Activated CD4-positive, alpha-beta T cell treated with anti-CD3 and anti-CD28 coated beads, Interleukin-2, amount 10 ng/mL, durations not matched to agents 24 days and 14 days (primary cell): ENCODE data around the gene OSBP2. TPM values are rescaled to one million over a fixed set of nuclear protein-coding genes. Genes with fewer than 3 reads are reported as not detected.

Experiments
- DNase-seq: peaks from one replicate; pipeline ENCODE4 v3.0.0; 2022
- H3K27ac Mint-ChIP-seq: one replicate; pipeline ENCODE4 v1.8.0; 2022; ENCODE audit warnings: mild to moderate bottlenecking, mixed read lengths
- H3K27me3 Mint-ChIP-seq: one replicate; pipeline ENCODE4 v1.8.0; 2022; ENCODE audit warnings: mixed read lengths
- H3K36me3 Mint-ChIP-seq: one replicate; pipeline ENCODE4 v1.8.0; 2022; ENCODE audit warnings: low read depth, mild to moderate bottlenecking, mixed read lengths
- H3K4me1 Mint-ChIP-seq: one replicate; pipeline ENCODE4 v1.8.0; 2021; ENCODE audit warnings: mixed read lengths
- H3K4me3 Mint-ChIP-seq: one replicate; pipeline ENCODE4 v1.8.0; 2022; ENCODE audit warnings: mild to moderate bottlenecking, moderate library complexity, mixed read lengths
- H3K9me3 Mint-ChIP-seq: one replicate; pipeline ENCODE4 v1.8.0; 2021; ENCODE audit warnings: mixed read lengths
- intact Hi-C: fragments of 100-400 bp; cut with micrococcal nuclease; formaldehyde crosslinking; loops from one replicate; pipeline ENCODE4 v1.15.1; 2023
- total RNA-seq: library from RNA; stranded (reverse); gene quantifications from 2 replicates; pipeline ENCODE4 v1.2.3, GENCODE V29; 2022

OSBP2 gene
- total RNA-seq, 1 donor from 2014 or later = 2.6 TPM

DNA sequence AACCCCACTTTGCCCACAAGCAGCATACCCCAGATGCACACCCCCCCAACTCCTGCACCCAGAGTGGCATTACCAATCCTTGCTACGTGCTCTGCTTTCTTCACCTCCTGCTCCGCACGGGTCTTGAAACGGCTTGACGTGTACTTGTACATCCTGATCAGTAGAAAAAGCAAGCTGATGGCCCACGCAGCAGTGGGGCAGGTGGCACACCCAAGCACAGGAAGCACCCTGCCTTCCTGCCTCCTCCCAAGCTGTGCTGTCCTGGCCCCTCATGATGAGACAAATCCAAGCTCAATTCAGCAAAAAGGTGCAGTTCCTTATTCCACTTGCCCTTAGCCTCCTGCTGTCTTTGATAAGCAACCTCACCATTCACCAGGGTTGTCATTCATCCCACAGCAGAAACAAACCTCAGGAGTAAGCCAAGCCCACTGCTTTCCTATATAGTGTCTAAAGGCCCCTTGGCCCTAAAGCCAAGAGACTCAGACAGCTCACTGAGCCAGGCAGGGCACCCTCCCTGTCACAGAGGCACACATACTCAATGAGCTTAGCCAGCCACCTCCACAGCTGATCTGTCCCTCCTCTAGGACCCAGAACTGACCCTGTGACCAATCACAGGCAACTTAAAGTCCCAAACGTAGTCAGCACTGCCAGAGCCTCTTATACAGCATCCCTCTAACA lies 246.2 kb downstream of the OSBP2 start:
- H3K27ac Mint-ChIP-seq = peak overlapping the region; percentile 52
- no peaks in the 10 kb centered on the region for H3K27me3 Mint-ChIP-seq
- H3K9me3 Mint-ChIP-seq = no peaks in the 10 kb centered on the region
- intact Hi-C loops = no loop called here
- peak overlapping the region; percentile 61 for H3K4me3 Mint-ChIP-seq
- peak; percentile 76 for DNase-seq
- peaks cover 76% of the 10 kb centered on the region for H3K36me3 Mint-ChIP-seq
- H3K4me1 Mint-ChIP-seq = peaks cover 44% of the 10 kb centered on the region

DNA sequence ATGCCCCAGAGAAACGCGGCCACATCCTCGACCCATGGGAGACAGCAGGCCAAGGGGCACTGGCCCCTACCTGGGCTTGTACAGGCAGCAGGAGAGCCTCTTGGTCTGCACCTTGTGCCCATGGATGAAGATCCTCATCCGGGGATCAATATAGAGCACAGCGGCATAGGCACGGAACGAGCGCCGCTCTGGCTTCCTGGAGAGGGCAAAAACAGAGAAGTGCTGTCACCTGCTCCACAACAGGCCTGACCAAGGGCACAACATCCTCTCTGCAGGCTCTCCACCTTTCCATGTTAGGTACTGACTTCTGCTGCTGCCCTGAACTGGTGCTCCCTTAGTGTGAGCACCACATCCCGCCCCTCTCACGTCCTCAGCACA lies 246.7 kb downstream of the OSBP2 start:
- Mint-ChIP-seq H3K9me3 (no peaks in the 10 kb centered on the region), H3K27ac (peak overlapping the region; percentile 52), H3K27me3 (no peaks in the 10 kb centered on the region), H3K4me3 (peak overlapping the region; percentile 61), H3K36me3 (peaks cover 81% of the 10 kb centered on the region), H3K4me1 (peaks cover 48% of the 10 kb centered on the region)
- no peak for DNase-seq
- intact Hi-C loops = no loop called here

DNA sequence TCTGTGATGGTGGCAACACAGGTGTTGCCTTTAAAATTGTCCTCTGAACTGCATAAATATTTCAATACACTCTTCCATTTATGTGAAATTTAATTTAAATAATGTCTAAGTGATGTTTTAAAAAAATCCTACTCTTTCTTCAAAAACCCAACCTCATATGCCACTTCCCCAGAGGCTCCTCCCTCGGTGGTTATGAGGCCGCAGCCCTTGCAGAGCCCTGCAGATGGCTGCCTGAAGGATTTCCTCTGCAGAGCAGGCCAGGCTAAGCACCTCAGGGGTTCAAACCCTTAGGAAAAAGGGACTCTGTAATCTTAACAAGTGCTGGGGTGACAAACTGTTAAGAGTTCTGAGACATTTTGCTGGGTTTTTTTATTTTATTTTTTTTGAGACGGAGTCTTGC lies 248.7 kb downstream of the OSBP2 start:
- peak overlapping the region; percentile 43 for H3K27ac Mint-ChIP-seq
- intact Hi-C loops = no loop called here
- H3K36me3 Mint-ChIP-seq = peaks cover 69% of the 10 kb centered on the region
- H3K9me3 Mint-ChIP-seq = no peaks in the 10 kb centered on the region
- no peaks in the 10 kb centered on the region for H3K27me3 Mint-ChIP-seq
- peak overlapping the region; percentile 18 for H3K4me3 Mint-ChIP-seq
- peaks cover 52% of the 10 kb centered on the region for H3K4me1 Mint-ChIP-seq
- peak; percentile 91 for DNase-seq

DNA sequence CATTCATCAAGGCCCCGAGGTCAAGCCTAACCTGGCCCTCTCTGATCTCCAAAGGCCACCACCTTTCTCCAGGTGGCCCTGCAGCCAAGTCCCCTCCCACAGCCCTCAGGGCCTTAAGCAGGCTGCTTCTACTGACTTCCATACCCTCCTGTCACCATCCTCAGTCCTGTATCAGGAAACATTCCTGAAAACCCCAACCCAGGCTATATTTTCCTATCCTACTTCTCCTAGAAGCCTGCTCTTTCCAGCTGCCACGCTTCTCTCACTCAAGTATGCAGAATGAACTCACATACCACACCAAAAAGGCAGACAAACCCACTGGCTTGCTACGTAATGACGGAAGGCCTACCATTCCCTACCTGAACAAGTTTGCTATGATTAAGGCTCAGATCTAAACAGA lies 250.3 kb downstream of the OSBP2 start:
- Mint-ChIP-seq H3K4me3 (no peak overlapping the region), H3K27me3 (no peaks in the 10 kb centered on the region), H3K4me1 (peaks cover 50% of the 10 kb centered on the region), H3K36me3 (peaks cover 66% of the 10 kb centered on the region), H3K27ac (peak overlapping the region; percentile 7), H3K9me3 (no peaks in the 10 kb centered on the region)
- no peak for DNase-seq
- intact Hi-C loops = no loop called here

DNA sequence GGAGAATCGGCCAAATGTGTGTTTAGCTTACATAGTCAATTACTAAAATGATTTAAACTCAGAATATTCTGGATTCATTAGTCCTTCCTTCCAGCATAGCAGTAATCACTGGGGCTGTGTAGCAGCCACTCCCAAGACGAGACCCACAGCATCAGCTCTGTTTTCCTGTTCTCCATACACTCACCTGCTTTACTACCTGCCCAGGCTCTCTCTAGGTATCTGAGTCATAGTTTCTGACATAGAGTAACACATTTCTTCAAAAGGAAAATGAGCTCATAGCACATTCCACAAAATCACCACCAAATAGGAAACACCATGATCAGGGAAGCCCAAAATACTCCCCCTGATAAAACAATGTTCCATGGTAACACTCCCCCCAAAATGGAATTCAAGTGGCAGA lies 251.0 kb downstream of the OSBP2 start:
- DNase-seq = no peak
- H3K4me3 Mint-ChIP-seq = no peak overlapping the region
- H3K4me1 Mint-ChIP-seq = peaks cover 43% of the 10 kb centered on the region
- H3K27me3 Mint-ChIP-seq = no peaks in the 10 kb centered on the region
- no peaks in the 10 kb centered on the region for H3K9me3 Mint-ChIP-seq
- H3K36me3 Mint-ChIP-seq = peaks cover 68% of the 10 kb centered on the region
- H3K27ac Mint-ChIP-seq = peak overlapping the region; percentile 8
- intact Hi-C loops = no loop called here

DNA sequence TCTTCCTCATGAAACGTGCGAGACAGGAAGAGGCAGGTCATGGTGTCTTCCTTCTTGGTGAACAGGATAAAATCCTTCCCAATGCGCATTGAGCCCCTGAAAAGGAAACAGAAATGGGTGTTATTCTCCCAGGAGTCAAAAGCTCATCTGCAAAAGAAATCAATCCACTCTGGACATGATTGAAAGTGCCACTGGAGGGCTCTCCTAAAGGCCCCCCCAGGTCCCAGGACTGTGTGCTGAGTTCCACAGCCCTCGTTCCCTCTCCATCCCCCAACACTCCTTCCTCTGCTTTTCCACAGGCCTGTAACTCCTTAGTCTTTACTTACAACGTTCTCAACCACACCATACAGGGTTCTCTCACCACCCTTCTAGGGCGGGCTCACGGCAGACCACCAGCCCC lies 251.7 kb downstream of the OSBP2 start:
- no peak for DNase-seq
- peak overlapping the region; percentile 36 for H3K27ac Mint-ChIP-seq
- H3K27me3 Mint-ChIP-seq = no peaks in the 10 kb centered on the region
- intact Hi-C loops = no loop called here
- H3K36me3 Mint-ChIP-seq = peaks cover 68% of the 10 kb centered on the region
- H3K4me1 Mint-ChIP-seq = peaks cover 39% of the 10 kb centered on the region
- H3K4me3 Mint-ChIP-seq = no peak overlapping the region
- no peaks in the 10 kb centered on the region for H3K9me3 Mint-ChIP-seq

DNA sequence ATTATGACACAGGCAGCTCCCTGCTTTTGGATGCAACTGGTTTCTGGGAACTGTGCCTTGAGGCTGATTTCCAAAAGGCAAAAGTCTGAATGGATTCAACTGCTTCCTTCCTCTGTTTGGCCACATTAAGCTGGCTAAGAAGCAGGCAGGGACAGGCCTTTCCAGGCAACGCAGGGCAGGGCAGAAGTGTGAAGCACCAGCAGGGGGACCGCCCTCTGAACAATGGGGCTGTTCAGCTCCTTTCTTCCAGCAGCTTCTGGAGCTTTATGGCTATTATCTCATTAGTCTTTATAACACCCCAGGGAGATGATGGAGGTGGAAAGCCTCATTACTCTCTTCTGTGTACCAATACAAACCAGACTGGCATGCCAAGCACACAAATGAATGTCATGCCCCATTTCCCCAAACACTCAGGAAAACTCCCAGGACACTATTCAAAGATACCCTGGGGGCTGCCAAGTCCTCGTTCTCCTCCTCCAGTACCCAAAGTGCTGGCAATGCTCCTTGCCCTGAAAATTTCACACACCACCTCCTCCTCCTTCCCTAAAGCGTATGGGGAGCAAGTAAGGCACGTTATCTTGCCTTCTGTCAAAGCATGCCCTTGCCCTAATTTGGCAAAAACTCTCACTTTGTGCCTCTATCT lies 252.6 kb downstream of the OSBP2 start:
- H3K36me3 Mint-ChIP-seq = peaks cover 59% of the 10 kb centered on the region
- DNase-seq = no peak

DNA sequence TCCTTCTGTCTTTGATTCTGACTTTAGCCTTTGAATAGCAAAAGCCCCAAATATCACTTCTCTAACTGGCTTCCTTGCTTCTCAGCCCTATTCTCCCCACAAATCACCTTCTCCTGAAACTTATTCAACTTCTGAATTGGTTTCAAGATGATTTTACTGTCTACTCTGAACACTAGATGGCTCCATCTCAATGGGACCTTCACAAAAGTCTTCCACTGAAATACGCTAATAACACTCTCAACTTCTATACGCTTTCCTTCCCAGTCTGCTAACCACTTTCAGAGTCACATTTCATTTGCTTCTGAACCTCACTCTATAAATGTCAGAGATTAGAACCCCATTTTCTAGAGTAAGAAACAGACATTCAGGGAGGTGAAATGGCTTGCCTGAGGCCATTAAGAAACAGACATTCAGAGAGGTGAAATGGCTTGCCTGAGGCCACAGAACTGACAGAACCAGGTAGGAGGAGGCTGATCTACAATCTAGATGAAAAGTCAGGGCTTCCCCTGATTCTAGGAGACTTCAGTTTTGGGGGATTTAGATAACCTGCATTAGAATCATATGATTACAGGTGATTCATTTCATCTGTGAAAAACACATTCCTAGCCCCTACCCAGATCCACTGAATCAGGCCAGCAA lies 253.3 kb downstream of the OSBP2 start:
- H3K4me1 Mint-ChIP-seq = peaks cover 42% of the 10 kb centered on the region
- no peak overlapping the region for H3K4me3 Mint-ChIP-seq
- H3K9me3 Mint-ChIP-seq = no peaks in the 10 kb centered on the region

More for the DNA sequence above, 252.6 kb downstream of the OSBP2 start:
- no peak overlapping the region for H3K27ac Mint-ChIP-seq
- H3K4me3 Mint-ChIP-seq = no peak overlapping the region
- no peaks in the 10 kb centered on the region for H3K9me3 Mint-ChIP-seq
- H3K27me3 Mint-ChIP-seq = no peaks in the 10 kb centered on the region
- H3K4me1 Mint-ChIP-seq = peaks cover 37% of the 10 kb centered on the region
- intact Hi-C loops = loop anchor here (1.0 kb wide), 1 partner anchor 138 kb away; no protein-coding TSS in a partner anchor

DNA sequence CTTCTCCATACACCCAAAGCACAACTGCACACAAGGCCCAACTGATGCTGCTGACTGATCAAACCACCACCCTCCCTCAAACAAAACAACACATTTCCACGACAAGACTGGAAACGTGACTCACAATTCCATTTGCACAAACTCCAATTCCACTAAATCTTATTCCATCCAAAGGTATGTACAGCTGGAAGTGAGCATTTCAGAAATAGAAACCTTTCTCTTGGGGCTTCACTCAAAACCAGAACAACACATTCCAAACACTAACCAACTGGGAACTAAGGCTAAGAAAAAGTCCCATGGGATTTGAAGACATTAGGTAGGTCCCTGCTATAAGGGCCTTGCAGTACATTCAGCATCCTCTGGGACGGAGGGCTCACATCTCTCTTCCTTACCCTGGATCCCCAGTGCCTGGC lies 254.3 kb downstream of the OSBP2 start:
- H3K27ac Mint-ChIP-seq = no peak overlapping the region
- H3K4me1 Mint-ChIP-seq = peaks cover 36% of the 10 kb centered on the region
- no peaks in the 10 kb centered on the region for H3K9me3 Mint-ChIP-seq
- no peak for DNase-seq
- H3K4me3 Mint-ChIP-seq = no peak overlapping the region
- intact Hi-C loops = no loop called here
- no peaks in the 10 kb centered on the region for H3K27me3 Mint-ChIP-seq
- peaks cover 62% of the 10 kb centered on the region for H3K36me3 Mint-ChIP-seq

More for the DNA sequence above, 253.3 kb downstream of the OSBP2 start:
- DNase-seq = no peak
- no peak overlapping the region for H3K27ac Mint-ChIP-seq
- H3K36me3 Mint-ChIP-seq = peaks cover 62% of the 10 kb centered on the region
- intact Hi-C loops = loop anchor here (1.0 kb wide), 1 partner anchor 137 kb away; no protein-coding TSS in a partner anchor
- no peaks in the 10 kb centered on the region for H3K27me3 Mint-ChIP-seq

DNA sequence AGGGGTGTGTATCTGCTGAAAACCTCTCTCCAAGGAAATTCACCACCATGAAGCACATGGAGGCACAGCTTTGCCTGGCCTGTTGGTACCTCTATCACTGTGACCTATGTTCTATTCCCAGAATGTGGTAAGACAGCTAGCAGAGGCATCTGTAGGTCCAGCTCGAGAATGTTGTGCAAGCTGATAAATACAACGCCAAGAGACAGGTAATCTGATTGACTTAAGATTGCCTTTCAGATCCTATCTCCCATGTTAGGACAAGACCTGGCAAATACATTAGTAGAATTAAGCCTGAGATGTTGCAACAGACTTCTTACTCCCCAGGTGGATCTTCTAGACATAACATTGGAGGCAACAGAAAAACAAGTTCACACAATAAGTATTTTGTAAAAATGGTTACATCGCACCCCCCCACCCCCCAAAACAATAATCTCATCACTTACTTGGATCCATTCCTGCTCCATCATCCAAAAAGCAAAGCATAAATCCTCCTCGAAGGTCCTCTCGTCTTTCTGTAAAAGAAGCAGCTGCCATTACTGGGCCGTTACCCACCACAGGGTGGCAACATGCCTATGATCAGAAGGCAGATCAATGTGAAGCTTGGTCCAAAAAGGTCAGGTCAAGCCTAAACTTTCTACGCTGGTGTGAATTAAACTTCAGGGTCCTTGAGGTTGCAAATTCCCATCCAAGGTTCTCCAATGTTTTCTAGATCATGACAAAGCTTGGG lies 255.4 kb downstream of the OSBP2 start:
- H3K4me3 Mint-ChIP-seq = no peak overlapping the region
- no peaks in the 10 kb centered on the region for H3K9me3 Mint-ChIP-seq
- peaks cover 58% of the 10 kb centered on the region for H3K36me3 Mint-ChIP-seq
- no peak overlapping the region for H3K27ac Mint-ChIP-seq
- H3K27me3 Mint-ChIP-seq = no peaks in the 10 kb centered on the region
- H3K4me1 Mint-ChIP-seq = peaks cover 26% of the 10 kb centered on the region
- intact Hi-C loops = no loop called here
- DNase-seq = no peak

DNA sequence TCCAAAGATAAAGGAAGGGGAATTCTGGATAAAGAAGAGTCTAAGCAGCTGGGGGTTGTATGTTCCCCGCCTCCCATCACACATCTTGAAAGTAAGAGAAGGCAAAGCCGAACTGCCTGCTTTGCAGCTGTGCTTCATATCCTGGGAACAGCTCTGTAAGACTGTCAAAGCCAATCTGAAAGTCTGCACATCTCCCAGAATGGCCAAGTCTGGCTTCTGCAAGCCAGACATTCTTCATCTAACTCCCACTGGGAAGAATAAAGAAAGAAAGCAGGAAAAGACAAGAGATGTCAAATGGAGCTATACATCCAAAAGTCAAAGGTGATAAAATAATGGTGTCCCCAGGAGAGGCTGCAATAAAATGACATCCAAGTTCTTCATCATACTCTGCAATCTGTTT lies 258.5 kb downstream of the OSBP2 start:
- H3K4me3 Mint-ChIP-seq = no peak overlapping the region
- intact Hi-C loops = no loop called here
- peaks cover 26% of the 10 kb centered on the region for H3K4me1 Mint-ChIP-seq
- H3K27ac Mint-ChIP-seq = no peak overlapping the region
- peaks cover 58% of the 10 kb centered on the region for H3K36me3 Mint-ChIP-seq
- DNase-seq = no peak
- H3K9me3 Mint-ChIP-seq = no peaks in the 10 kb centered on the region
- H3K27me3 Mint-ChIP-seq = no peaks in the 10 kb centered on the region

DNA sequence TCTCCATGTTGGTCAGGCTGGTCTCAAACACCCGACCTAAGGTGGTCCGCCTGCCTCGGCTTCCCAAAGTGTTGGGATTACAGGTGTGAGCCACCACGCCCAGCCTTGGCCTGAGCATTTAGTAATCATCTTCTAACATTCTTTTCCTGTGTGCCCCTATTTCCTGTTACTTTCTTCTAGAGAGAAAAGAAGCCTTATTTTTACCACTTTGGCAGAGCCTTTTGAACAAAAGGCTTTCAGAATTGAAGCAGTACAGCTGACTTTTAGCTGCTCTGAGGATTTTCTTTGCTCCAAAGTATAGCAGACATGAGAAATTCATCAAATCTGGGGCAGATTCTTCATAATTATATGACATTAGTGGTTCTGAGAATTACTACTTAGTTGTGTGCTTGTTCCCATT lies 260.5 kb downstream of the OSBP2 start:
- peaks cover 28% of the 10 kb centered on the region for H3K4me1 Mint-ChIP-seq
- H3K9me3 Mint-ChIP-seq = no peaks in the 10 kb centered on the region
- H3K27me3 Mint-ChIP-seq = no peaks in the 10 kb centered on the region
- no peak overlapping the region for H3K4me3 Mint-ChIP-seq
- no peak overlapping the region for H3K27ac Mint-ChIP-seq
- no peak for DNase-seq
- intact Hi-C loops = no loop called here
- H3K36me3 Mint-ChIP-seq = peaks cover 51% of the 10 kb centered on the region
